OCI-LY7 (cell line): ENCODE data around the gene DMRTB1. TPM values are rescaled to one million over a fixed set of nuclear protein-coding genes. Genes with fewer than 3 reads are reported as not detected.

ENCODE experiments used
- BruUV-seq: library from RNA; stranded (reverse); fragments of 400-500 nt; replicated peaks from 2 replicates; lab custom pipeline; 2021; lab: Mats Ljungman, UMichigan
- CTCF ChIA-PET: fragments of 300-600 bp; sonication (Branson Sonifier 250); formaldehyde crosslinking; loops from one replicate; lab custom pipeline; 2022; ENCODE audit warnings: antibody characterized with exemption; ENCODE audit not compliant: unreplicated experiment; lab: Charles Lee
- POLR2A ChIA-PET: fragments of 300-600 bp; sonication (Branson Sonifier 250); formaldehyde crosslinking; loops from one replicate; lab custom pipeline; 2022; ENCODE audit warnings: antibody characterized with exemption; lab: Charles Lee
- DNase-seq: peaks from one replicate; pipeline ENCODE4 v3.0.0-alpha.2; 2015; ENCODE audit warnings: low spot score
- H2AFZ ChIP-seq: fragments of 200-600 bp; sonication (generic), shearing (Covaris generic); 2 replicates; pipeline ENCODE4 v1.6.1; 2014; ENCODE audit warnings: mild to moderate bottlenecking, antibody characterized with exemption, low read length, moderate library complexity
- H3K27ac ChIP-seq: fragments of 200-600 bp; sonication (generic); 2 replicates; pipeline ENCODE4 v1.5.1; 2014; ENCODE audit warnings: mixed run types, low read depth, mild to moderate bottlenecking, moderate library complexity, low read length, inconsistent platforms; ENCODE audit not compliant: poor library complexity, severe bottlenecking
- H3K36me3 ChIP-seq: fragments of 200-600 bp; sonication (generic); 2 replicates; pipeline ENCODE4 v1.6.1; 2014; ENCODE audit warnings: mild to moderate bottlenecking, antibody characterized with exemption, low read length, moderate library complexity, mixed read lengths; ENCODE audit not compliant: insufficient read depth
- H3K4me1 ChIP-seq: fragments of 200-600 bp; sonication (generic); 2 replicates; pipeline ENCODE4 v1.5.1; 2014; ENCODE audit warnings: mild to moderate bottlenecking, low read length; ENCODE audit not compliant: insufficient read depth, poor library complexity, severe bottlenecking
- H3K4me2 ChIP-seq: fragments of 200-600 bp; sonication (generic); 2 replicates; pipeline ENCODE4 v1.6.1; 2014; ENCODE audit warnings: mild to moderate bottlenecking, low read length
- H3K4me3 ChIP-seq: fragments of 200-600 bp; sonication (generic); 2 replicates; pipeline ENCODE4 v1.5.1; 2014; ENCODE audit warnings: mild to moderate bottlenecking, low read depth, low read length; ENCODE audit not compliant: poor library complexity, severe bottlenecking
- H3K79me2 ChIP-seq: fragments of 200-600 bp; sonication (generic); 2 replicates; pipeline ENCODE4 v1.6.1; 2016; ENCODE audit warnings: low read depth, mild to moderate bottlenecking, low read length, moderate library complexity, mixed read lengths; ENCODE audit not compliant: insufficient read depth
- H3K9me2 ChIP-seq: fragments of 200-600 bp; sonication (generic); 2 replicates; pipeline ENCODE4 v1.6.1; 2016; ENCODE audit warnings: mild to moderate bottlenecking, low read length, mixed read lengths; ENCODE audit not compliant: insufficient read depth
- H3K9me3 ChIP-seq: fragments of 200-600 bp; sonication (generic); 2 replicates; pipeline ENCODE4 v1.6.1; 2014; ENCODE audit warnings: mild to moderate bottlenecking, mixed run types, low read length, mixed read lengths
- H4K20me1 ChIP-seq: fragments of 200-600 bp; sonication (generic); 2 replicates; pipeline ENCODE4 v1.6.1; 2014; ENCODE audit warnings: mild to moderate bottlenecking, antibody characterized with exemption, low read length, moderate library complexity, mixed read lengths; ENCODE audit not compliant: insufficient read depth
- CTCF ChIP-seq: fragments of 200-600 bp; sonication (generic); conservative IDR thresholded peaks from 2 replicates; pipeline ENCODE4 v1.5.1; 2014; ENCODE audit warnings: mild to moderate bottlenecking, antibody characterized with exemption, low read length, moderate library complexity, mixed read lengths
- EZH2phosphoT487 ChIP-seq: fragments of 200-600 bp; sonication (generic); IDR thresholded peaks from 2 replicates; pipeline ENCODE4 v1.6.1; 2018; ENCODE audit warnings: low read depth, borderline replicate concordance, mild to moderate bottlenecking, mixed run types, antibody characterized with exemption, low read length, moderate library complexity, mixed read lengths
- intact Hi-C: fragments of 100-400 bp; cut with micrococcal nuclease; formaldehyde crosslinking; loops from one replicate; pipeline ENCODE4 v1.10.0; 2022; ENCODE audit not compliant: unreplicated experiment
- total RNA-seq, 2 experiments: library from RNA; depleted of rRNA in 1 of 2; stranded (reverse); fragments of >200 nt in 1 of 2; shearing (Covaris generic) in 1 of 2; gene quantifications; 2 replicates each; pipeline ENCODE4 v1.2.3, GENCODE V29; 2014 to 2022

DMRTB1 gene
- total RNA-seq, 2 experiments from 2014 or later = not detected

GRCh38 chr1:53410100-53410541 lies 49.1 kb upstream of the DMRTB1 start:
- DNase-seq = peak; percentile 13

DNA sequence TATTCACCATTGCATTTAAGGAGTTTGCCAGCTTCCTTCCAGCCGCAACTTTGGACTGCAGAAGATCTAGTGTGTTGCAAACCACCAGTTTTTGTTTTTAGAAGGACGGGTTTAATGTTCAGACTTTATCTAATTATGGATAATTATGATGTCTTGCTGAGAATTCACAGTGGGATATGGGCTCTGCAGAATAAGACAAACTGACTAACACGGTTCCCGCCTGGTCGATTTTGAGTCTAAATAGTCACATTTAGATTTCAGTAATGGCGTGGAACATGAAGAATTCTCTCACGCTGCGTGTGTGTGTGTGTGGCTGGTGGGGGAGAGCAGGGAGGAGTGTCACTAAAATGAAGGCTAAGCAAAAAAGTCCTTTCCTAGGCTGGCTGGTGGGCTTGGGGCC lies 48.5 kb upstream of the DMRTB1 start:
- CTCF ChIA-PET = no interaction called here
- no peaks in the 10 kb centered on the region for H3K36me3 ChIP-seq
- no peak overlapping the region for H3K4me2 ChIP-seq
- no peak overlapping the region for H2AFZ ChIP-seq
- H3K9me2 ChIP-seq = no peaks in the 10 kb centered on the region
- TF ChIP-seq EZH2phosphoT487 (no peak), CTCF (no peak)
- H3K27ac ChIP-seq = no peak overlapping the region
- BruUV-seq = no TSS peak
- intact Hi-C loops = no loop called here
- H3K9me3 ChIP-seq = no peaks in the 10 kb centered on the region
- POLR2A ChIA-PET = no interaction called here
- DNase-seq = no peak
- no peaks in the 10 kb centered on the region for H3K79me2 ChIP-seq
- no peak overlapping the region for H3K4me3 ChIP-seq
- H4K20me1 ChIP-seq = no peaks in the 10 kb centered on the region
- H3K4me1 ChIP-seq = no peaks in the 10 kb centered on the region

More at GRCh38 chr1:53410100-53410541, 49.1 kb upstream of the DMRTB1 start:
- Histone ChIP-seq H3K4me2 (no peak overlapping the region), H4K20me1 (no peaks in the 10 kb centered on the region), H3K9me3 (no peaks in the 10 kb centered on the region), H3K4me1 (no peaks in the 10 kb centered on the region), H3K36me3 (no peaks in the 10 kb centered on the region), H3K4me3 (no peak overlapping the region), H3K9me2 (no peaks in the 10 kb centered on the region), H3K79me2 (no peaks in the 10 kb centered on the region), H2AFZ (no peak overlapping the region), H3K27ac (no peak overlapping the region)
- ChIA-PET POLR2A (no interaction called here), CTCF (no interaction called here)
- intact Hi-C loops = no loop called here
- TF ChIP-seq CTCF = no peak
- no peak for TF ChIP-seq EZH2phosphoT487
- BruUV-seq = no TSS peak

DNA sequence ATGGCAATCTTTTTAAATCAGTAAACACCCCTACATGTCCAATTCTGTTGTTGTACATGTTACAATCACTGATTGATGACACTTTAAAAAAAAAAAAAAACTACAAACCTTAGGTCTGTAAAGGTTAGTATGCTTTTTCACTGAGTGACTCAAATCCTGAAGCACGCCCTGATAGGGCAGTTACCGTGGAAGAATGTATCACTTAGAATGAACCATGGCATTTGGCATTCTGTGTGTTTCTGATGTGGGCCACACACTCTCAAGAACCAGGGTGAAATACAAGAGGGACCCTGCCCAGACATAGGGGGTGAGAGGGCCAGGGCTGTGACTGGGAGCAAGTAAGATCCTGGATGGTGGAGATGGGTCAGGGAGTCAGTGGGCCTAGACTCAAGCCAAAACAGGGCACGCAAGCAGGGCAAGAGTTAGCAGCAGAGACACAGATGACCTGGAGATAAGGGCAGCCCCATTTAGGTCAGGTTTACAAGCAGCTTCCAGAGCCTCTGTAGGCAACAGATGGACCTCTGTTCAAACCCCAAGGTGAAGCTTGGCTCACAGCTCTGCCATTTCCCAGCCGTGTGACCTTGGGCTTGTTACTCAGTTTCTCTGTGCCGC lies 47.6 kb upstream of the DMRTB1 start:
- POLR2A ChIA-PET = no interaction called here
- H2AFZ ChIP-seq = no peak overlapping the region
- no peaks in the 10 kb centered on the region for H3K4me1 ChIP-seq
- no peaks in the 10 kb centered on the region for H3K9me2 ChIP-seq
- H3K4me2 ChIP-seq = no peak overlapping the region
- BruUV-seq = no TSS peak
- no peak overlapping the region for H3K4me3 ChIP-seq
- no peak overlapping the region for H3K27ac ChIP-seq
- H3K9me3 ChIP-seq = no peaks in the 10 kb centered on the region
- H4K20me1 ChIP-seq = no peaks in the 10 kb centered on the region
- CTCF ChIA-PET = no interaction called here
- DNase-seq = no peak
- TF ChIP-seq EZH2phosphoT487 (no peak), CTCF (no peak)
- intact Hi-C loops = no loop called here
- H3K79me2 ChIP-seq = no peaks in the 10 kb centered on the region
- no peaks in the 10 kb centered on the region for H3K36me3 ChIP-seq
